HepG2 (cell line): Measurements from ENCODE around the gene CREG1. TPM values are rescaled to one million over a fixed set of nuclear protein-coding genes. Genes with fewer than 3 reads are reported as not detected.

ENCODE experiments used
- ATF3 ChIP-seq: sonication (generic); formaldehyde crosslinking; IDR thresholded peaks from 2 replicates; pipeline ENCODE4 v1.4.0; 2020; ENCODE audit warnings: missing genetic modification reagents
- CEBPG ChIP-seq: IDR thresholded peaks from 2 replicates; pipeline ENCODE4 v1.6.1; 2016
- HNF4G ChIP-seq, 2 experiments: sonication (generic) in 1 of 2; formaldehyde crosslinking in 1 of 2; IDR thresholded peaks; 2 replicates each; pipeline versions ENCODE4 v1.4.0 to v1.6.1; 2011 to 2020; ENCODE audit warnings: borderline replicate concordance in 2 of 2, low read depth in 2 of 2, mild to moderate bottlenecking in 2 of 2, low read length in 1 of 2, missing genetic modification reagents in 1 of 2, moderate library complexity in 1 of 2
- KMT2B ChIP-seq: IDR thresholded peaks from 2 replicates; pipeline ENCODE4 v1.6.1; 2016; ENCODE audit warnings: missing genetic modification reagents, missing compliant biosample characterization
- LRRFIP1 ChIP-seq: sonication (generic); formaldehyde crosslinking; conservative IDR thresholded peaks from 2 replicates; pipeline ENCODE4 v1.4.0; 2020; ENCODE audit warnings: missing genetic modification reagents
- MIXL1 ChIP-seq: IDR thresholded peaks from 2 replicates; pipeline ENCODE4 v1.6.1; 2016
- PHF8 ChIP-seq: sonication (generic); formaldehyde crosslinking; IDR thresholded peaks from 2 replicates; pipeline ENCODE4 v1.5.0; 2020; ENCODE audit warnings: missing genetic modification reagents
- RARA ChIP-seq: IDR thresholded peaks from 2 replicates; pipeline ENCODE4 v1.6.1; 2016; ENCODE audit warnings: missing genetic modification reagents, missing compliant biosample characterization
- SOX5 ChIP-seq: IDR thresholded peaks from 2 replicates; pipeline ENCODE4 v1.6.1; 2016; ENCODE audit warnings: borderline replicate concordance
- TEAD3 ChIP-seq: optimal IDR thresholded peaks from 2 replicates; pipeline ENCODE3; 2016; ENCODE audit warnings: borderline replicate concordance
- ZIK1 ChIP-seq: sonication (generic); formaldehyde crosslinking; IDR thresholded peaks from 2 replicates; pipeline ENCODE4 v1.5.0; 2020; ENCODE audit warnings: mild to moderate bottlenecking, low read depth, missing genetic modification reagents, borderline replicate concordance
- ZNF275 ChIP-seq: sonication (generic); formaldehyde crosslinking; IDR thresholded peaks from 2 replicates; pipeline ENCODE4 v1.8.0; 2022; ENCODE audit warnings: missing genetic modification reagents, mild to moderate bottlenecking, inconsistent platforms, borderline replicate concordance
- ZNF749 ChIP-seq: sonication (generic); formaldehyde crosslinking; IDR thresholded peaks from 2 replicates; pipeline ENCODE4 v1.8.0; 2022; ENCODE audit warnings: mild to moderate bottlenecking, missing genetic modification reagents, moderate library complexity, borderline replicate concordance
- polyA plus RNA-seq, 8 experiments: library from polyadenylated mRNA; depleted of rRNA in 3 of 8; stranded (reverse) in 7 of 8; unstranded in 1 of 8; fragments of >200 nt; fragmentation: Illumina TruSeq in 4 of 8; extraction: Trizol in 4 of 8; gene quantifications; 2 replicates each; pipeline versions ENCODE4 v1.2.1 to v1.2.3, GENCODE V29; 2011 to 2016; ENCODE audit warnings: low read depth in 4 of 8, missing spikeins in 1 of 8, mixed read lengths in 1 of 8; ENCODE audit not compliant: insufficient read depth in 1 of 8
- total RNA-seq, 5 experiments: library from RNA; depleted of rRNA; stranded (reverse); fragments of >200 nt; fragmentation: Illumina TruSeq; extraction: Trizol; gene quantifications; 2 replicates each; pipeline ENCODE4 v1.2.3, GENCODE V29; 2016; ENCODE audit warnings: low read depth in 1 of 5
- TF ChIP-seq, protein P1 (sequence below): IDR thresholded peaks from 2 replicates; pipeline ENCODE4 v1.6.1; 2018; ENCODE audit warnings: missing genetic modification reagents
- TF ChIP-seq, protein P2 (sequence below): sonication (generic); formaldehyde crosslinking; IDR thresholded peaks from 2 replicates; pipeline ENCODE4 v1.5.1; 2020; ENCODE audit warnings: mild to moderate bottlenecking, missing genetic modification reagents, borderline replicate concordance
- TF ChIP-seq, protein P3 (sequence below): sonication (generic); formaldehyde crosslinking; IDR thresholded peaks from 2 replicates; pipeline ENCODE4 v1.4.0; 2020; ENCODE audit warnings: missing genetic modification reagents, borderline replicate concordance

Gene CREG1
- total and polyA plus RNA-seq, 2 of the 13 experiments (the other 11 are each of a cell fraction or from before 2014, with no cell fraction given), result 31.3 to 33.5 TPM

- TF ChIP-seq, protein P1, sequence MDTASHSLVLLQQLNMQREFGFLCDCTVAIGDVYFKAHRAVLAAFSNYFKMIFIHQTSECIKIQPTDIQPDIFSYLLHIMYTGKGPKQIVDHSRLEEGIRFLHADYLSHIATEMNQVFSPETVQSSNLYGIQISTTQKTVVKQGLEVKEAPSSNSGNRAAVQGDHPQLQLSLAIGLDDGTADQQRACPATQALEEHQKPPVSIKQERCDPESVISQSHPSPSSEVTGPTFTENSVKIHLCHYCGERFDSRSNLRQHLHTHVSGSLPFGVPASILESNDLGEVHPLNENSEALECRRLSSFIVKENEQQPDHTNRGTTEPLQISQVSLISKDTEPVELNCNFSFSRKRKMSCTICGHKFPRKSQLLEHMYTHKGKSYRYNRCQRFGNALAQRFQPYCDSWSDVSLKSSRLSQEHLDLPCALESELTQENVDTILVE, result peak; percentile 64; the same call in 1 of the 2 replicates
- TF ChIP-seq TEAD3 (CRISPR knock-in tag) (peak; percentile 67), KMT2B (CRISPR knock-in tag) (no peak), ZNF275 (CRISPR knock-in tag) (no peak), ATF3 (CRISPR knock-in tag) (peak; percentile 24; the same call in 1 of the 2 replicates), RARA (peak; percentile 54), ZNF749 (CRISPR knock-in tag) (no peak), MIXL1 (peak; percentile 10; the same call in 1 of the 2 replicates), ZIK1 (CRISPR knock-in tag) (no peak), HNF4G (IDR thresholded peaks at IDR 0.05; ENCODE audit: borderline replicate concordance, low read depth, low read length) (peak; percentile 68; the same call in 1 of the 2 replicates), HNF4G (CRISPR knock-in tag; IDR thresholded peaks at IDR 0.05; ENCODE audit: borderline replicate concordance, low read depth) (no peak), LRRFIP1 (no peak), CEBPG (CRISPR knock-in tag) (peak; percentile 81), PHF8 (CRISPR knock-in tag) (no peak), SOX5 (CRISPR knock-in tag) (peak; percentile 97)
- TF ChIP-seq, protein P2, sequence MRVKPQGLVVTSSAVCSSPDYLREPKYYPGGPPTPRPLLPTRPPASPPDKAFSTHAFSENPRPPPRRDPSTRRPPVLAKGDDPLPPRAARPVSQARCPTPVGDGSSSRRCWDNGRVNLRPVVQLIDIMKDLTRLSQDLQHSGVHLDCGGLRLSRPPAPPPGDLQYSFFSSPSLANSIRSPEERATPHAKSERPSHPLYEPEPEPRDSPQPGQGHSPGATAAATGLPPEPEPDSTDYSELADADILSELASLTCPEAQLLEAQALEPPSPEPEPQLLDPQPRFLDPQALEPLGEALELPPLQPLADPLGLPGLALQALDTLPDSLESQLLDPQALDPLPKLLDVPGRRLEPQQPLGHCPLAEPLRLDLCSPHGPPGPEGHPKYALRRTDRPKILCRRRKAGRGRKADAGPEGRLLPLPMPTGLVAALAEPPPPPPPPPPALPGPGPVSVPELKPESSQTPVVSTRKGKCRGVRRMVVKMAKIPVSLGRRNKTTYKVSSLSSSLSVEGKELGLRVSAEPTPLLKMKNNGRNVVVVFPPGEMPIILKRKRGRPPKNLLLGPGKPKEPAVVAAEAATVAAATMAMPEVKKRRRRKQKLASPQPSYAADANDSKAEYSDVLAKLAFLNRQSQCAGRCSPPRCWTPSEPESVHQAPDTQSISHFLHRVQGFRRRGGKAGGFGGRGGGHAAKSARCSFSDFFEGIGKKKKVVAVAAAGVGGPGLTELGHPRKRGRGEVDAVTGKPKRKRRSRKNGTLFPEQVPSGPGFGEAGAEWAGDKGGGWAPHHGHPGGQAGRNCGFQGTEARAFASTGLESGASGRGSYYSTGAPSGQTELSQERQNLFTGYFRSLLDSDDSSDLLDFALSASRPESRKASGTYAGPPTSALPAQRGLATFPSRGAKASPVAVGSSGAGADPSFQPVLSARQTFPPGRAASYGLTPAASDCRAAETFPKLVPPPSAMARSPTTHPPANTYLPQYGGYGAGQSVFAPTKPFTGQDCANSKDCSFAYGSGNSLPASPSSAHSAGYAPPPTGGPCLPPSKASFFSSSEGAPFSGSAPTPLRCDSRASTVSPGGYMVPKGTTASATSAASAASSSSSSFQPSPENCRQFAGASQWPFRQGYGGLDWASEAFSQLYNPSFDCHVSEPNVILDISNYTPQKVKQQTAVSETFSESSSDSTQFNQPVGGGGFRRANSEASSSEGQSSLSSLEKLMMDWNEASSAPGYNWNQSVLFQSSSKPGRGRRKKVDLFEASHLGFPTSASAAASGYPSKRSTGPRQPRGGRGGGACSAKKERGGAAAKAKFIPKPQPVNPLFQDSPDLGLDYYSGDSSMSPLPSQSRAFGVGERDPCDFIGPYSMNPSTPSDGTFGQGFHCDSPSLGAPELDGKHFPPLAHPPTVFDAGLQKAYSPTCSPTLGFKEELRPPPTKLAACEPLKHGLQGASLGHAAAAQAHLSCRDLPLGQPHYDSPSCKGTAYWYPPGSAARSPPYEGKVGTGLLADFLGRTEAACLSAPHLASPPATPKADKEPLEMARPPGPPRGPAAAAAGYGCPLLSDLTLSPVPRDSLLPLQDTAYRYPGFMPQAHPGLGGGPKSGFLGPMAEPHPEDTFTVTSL, result peak; percentile 50; the same call in 1 of the 2 replicates
- TF ChIP-seq, protein P3, sequence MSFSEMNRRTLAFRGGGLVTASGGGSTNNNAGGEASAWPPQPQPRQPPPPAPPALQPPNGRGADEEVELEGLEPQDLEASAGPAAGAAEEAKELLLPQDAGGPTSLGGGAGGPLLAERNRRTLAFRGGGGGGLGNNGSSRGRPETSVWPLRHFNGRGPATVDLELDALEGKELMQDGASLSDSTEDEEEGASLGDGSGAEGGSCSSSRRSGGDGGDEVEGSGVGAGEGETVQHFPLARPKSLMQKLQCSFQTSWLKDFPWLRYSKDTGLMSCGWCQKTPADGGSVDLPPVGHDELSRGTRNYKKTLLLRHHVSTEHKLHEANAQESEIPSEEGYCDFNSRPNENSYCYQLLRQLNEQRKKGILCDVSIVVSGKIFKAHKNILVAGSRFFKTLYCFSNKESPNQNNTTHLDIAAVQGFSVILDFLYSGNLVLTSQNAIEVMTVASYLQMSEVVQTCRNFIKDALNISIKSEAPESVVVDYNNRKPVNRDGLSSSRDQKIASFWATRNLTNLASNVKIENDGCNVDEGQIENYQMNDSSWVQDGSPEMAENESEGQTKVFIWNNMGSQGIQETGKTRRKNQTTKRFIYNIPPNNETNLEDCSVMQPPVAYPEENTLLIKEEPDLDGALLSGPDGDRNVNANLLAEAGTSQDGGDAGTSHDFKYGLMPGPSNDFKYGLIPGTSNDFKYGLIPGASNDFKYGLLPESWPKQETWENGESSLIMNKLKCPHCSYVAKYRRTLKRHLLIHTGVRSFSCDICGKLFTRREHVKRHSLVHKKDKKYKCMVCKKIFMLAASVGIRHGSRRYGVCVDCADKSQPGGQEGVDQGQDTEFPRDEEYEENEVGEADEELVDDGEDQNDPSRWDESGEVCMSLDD, result no peak
Measured at GRCh38 chr1:167532375-167532774, 21.2 kb downstream of the CREG1 start (continued).
